GM12892 (cell line): ENCODE data around the gene UBASH3B.

Source experiments
- POLR2A ChIP-seq: IDR thresholded peaks from 2 replicates; pipeline ENCODE4 v1.6.1; 2011; ENCODE audit warnings: low read depth, low read length, control low read depth
- POLR2AphosphoS5 ChIP-seq: IDR thresholded peaks from 2 replicates; pipeline ENCODE4 v1.6.1; 2011; ENCODE audit warnings: low read depth, low read length, control low read depth

DNA sequence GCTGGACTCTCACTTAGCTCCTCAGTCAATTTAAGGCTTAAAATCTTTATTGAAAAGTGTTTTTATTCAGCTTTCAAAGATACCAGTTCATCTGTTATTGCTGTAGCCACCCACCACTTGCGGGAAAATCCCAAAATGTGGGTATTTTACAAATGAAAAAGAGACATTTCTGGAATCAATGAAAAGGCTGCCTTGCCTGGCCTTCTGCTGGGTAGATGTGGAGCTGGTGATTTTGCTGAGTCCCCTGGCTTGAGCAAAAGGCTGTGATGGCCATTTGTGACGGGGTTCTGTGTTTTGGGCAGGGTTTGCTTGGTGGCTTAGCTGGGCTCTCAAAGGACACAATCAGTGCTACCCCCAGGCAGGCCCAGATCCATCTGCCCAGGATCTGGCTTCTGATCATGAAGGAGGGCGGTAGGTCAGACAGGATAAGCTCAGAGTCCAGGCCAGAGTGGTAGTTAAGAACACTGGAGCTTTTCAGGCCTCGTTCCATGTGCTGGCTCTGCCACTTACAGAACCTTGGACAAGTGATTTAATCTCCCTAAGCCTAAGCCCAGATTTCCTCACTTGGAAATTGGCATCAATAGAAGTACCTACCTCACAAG is 36.1 kb downstream of the UBASH3B start:
- TF ChIP-seq POLR2AphosphoS5 (no peak), POLR2A (no peak)
